HG03064 (cell line): ENCODE data around the gene C15orf40.
"Not testable (repeated sequence)": the region's sequence is repeated elsewhere in the genome, so short reads cannot be mapped to it uniquely, and the experiment has no call there.

Source experiments
- ATAC-seq: cut with Tn5 transposase; IDR thresholded peaks from one replicate; pipeline ENCODE4 v1.9.1; 2021; ENCODE audit warnings: low read depth; ENCODE audit not compliant: unreplicated experiment

C15orf40 gene

DNA sequence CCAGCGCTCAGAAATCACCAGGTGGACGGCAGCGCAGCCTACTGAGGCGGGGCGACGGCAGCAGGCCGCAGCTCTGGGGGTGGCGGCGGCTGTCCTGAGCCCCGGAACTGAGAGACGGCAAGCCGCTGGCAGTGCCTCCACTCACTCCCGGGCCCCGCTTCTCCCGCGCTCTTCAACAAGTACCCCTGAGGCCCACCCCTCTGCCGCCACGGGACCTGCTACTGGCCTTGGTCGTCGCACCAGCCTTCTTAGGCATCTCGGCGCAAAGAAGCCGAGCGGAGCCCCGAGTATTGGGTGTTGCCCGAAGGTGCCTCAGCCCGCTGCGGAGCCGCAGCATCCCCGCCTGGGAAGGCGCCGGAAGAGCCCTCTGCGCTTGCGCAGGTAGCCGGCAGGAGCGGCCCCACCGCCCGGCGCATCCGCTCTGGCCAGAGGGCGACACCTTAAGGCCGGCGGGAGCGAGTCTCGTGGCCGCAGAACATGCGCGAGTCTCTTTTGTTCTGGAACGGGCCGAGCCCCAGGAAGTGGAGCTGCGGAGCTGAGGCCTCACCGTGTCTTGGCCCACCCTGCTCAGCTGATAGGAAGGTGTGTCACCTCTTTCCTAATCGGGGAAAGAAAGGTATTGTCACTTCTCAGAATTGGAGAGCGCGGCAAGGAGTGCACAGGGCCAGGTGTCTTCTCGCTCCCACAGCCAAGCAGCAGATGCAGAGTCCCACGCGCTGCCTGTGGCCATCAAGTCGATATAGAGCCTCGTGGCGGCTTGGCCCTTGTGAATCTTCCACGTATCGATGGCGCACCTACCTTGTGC, at the start of gene C15orf40:
Gene C15orf40, minus strand, starts transcription at position 369 of the 805 bp plus-strand sequence. Its CDS starts 32 bp downstream, at position 337.
- ATAC-seq, result peak; percentile 82

DNA sequence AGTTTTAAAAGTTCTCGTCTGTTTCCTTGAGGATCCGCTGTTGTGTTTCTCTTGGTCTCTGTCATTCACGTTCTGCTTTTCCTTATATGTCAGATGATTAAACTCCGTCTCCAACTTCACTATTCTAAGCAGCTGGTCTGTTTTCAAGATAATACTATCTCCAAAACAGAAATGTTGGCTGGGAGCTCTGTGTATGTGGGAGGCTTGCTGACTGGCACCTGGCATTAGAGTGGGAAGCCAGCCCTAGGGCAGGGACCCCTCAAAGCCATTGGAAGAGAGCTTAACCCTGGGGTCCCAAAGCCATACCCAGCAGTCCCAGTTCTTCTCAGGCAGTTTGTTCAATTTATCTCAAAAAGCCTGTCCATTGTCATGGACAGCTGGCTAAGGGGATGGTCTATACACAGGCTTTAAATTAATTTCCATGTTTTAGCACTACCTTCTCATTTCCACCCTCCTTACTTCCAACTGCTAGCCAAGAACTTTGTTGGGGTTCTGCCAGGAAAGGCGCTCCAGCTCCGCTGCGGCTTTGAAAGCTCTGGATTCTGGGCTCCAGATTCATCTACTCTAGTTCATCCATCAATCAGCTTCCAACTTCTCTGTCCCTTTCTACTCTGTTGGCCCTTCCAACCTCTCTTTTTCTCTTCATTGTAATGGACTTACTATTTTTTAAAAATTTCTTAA, 46.4 kb upstream of the C15orf40 start:
- ATAC-seq, result no peak

DNA sequence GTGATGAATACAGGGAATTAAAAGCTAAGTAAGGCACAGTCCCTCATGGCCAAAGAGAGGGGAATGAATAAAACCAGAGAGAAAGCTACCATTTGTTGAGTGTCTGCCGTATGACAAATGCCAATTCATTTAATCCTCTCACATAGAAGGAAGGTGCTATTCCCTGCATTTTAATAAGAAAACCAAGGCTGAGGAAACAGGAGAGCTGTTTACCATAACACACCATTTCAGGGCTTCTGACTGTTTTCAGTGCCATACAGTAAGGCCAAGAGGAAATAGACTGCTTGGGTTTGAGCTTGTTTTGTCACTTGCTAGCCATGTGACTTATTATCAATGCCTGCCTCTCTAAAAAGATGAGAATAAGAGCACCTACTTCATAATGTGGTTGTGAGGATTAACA, 45.6 kb upstream of the C15orf40 start:
- ATAC-seq, result no peak

DNA sequence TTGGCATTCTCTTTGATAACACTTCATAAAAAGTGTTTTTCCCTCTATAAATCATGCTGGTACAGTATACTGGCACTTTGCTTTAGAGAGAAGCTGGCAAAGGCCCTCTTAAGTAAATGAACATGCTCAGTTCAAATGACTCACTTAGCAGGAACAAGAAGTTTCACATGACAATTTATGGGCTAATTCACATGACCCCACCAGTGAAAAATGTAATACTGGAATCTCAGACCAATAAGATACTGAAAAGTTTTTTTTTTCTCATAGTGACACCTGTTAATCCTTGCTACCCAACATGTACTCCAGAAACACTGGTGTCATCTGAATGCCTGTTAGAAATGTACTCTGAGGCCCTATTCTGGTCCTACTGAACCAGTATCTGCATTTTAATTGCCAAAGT, 41.7 kb upstream of the C15orf40 start:
- no peak for ATAC-seq

DNA sequence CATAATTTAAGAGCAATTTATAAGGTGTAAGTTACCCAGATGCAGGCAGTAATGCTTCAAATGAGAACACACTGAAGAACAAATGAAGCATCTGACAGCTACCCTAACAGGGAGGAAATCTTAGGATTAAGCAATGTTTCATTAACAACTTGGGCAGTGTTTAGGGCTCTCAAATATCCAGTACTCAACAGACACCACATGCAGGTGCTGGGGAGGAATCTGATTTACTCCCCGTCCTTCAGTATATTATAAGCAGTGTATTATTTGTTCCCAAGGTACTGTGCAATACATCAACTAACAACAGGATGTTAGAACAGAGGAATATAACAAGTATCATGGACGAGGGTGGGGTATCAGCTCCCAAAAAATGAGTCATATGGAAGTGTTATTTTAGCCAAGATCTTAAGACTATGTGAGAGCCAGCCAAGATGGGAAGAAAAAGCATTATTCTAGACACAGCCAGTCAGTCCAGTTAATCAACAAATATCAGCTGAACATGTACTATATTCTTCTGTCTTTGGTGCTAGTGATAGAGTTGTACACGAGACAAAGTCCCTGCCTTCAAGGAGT, 35.2 kb upstream of the C15orf40 start:
- ATAC-seq, result no peak

DNA sequence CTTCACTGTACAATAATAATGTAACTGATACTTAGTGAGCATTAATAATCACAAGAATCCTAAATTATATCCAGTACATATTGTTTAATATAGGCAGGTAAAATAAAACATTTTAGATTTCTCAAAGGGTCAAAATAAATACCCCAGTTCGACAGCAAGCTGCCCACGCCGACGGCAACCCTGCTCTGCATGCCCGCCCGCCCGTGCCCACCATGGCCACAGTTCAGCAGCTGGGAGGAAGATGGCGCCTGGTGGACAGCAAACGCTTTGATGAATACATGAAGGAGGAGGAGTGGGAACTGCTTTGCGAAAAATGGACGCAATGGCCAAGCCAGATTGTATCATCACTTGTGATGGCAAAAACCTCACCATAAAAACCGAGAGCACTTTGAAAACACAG, 32.7 kb upstream of the C15orf40 start:
- no peak for ATAC-seq

DNA sequence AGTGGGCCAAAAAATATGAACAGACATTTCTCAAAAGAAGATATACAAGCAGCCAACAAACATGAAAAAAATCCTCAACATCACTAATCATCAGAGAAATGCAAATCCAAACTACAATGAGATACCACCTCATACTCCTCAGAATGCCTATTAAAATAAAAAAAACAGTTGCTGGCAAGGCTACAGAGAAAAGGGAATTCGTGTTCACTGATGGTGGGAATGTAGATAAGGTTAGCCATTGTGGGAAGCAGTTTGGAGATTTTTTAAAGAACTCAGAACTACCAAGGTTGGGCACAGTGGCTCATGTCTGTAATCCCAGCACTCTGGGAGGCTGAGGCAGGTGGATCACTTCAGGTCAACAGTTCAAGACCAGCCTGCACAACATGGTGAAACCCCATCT, 27.8 kb upstream of the C15orf40 start:
- ATAC-seq, result no peak

DNA sequence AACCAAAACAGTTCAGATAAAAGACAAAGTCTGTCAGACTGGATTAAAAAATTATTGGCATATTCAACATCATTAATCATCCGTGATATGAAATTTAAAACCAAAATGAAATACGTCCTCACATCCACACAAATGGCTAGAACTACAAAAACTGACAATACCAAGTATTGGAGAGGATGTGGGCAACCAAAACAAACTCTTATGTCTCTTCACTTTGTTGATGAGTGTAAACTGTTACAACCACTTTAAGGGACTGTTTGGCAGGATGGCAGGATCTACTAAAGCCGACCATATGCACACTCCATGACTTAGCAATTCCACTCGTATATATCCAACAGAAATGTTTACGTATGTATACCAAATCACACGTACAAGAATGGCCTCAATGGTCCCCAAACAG, 24.8 kb upstream of the C15orf40 start:
- no peak for ATAC-seq

DNA sequence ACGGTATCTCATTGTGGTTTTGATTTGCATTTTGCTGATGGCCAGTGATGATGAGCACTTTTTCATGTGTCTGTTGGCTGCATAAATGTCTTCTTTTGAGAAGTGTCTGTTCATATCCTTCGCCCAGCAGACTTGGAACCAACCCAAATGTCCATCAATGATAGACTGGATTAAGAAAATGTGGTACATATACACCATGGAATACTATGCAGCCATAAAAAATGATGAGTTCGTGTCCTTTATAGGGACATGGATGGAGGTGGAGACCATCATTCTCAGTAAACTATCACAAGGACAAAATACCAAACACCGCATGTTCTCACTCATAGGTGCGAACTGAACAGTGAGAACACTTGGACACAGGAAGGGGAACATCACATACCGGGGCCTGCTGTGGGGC, 19.8 kb upstream of the C15orf40 start:
- ATAC-seq, result not testable (repeated sequence)

DNA sequence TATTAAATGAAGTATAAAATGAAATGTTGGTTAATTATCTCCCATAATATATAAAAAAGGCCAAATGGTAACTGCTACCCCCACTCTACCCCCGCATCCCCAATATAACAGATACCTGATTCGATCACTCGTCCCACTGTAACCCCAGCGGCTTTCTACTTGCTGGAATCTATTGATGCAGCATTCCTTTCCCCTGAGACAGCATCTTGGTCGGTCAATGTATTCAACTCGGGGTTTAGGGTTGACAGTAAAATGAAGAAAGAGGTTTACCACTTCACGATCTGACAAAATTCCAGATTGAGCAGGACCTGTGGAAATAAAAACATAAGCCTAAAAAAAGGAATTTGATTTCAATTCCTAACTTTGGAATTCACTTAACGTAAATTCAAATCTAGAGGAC, 18.6 kb upstream of the C15orf40 start:
- ATAC-seq, result no peak

DNA sequence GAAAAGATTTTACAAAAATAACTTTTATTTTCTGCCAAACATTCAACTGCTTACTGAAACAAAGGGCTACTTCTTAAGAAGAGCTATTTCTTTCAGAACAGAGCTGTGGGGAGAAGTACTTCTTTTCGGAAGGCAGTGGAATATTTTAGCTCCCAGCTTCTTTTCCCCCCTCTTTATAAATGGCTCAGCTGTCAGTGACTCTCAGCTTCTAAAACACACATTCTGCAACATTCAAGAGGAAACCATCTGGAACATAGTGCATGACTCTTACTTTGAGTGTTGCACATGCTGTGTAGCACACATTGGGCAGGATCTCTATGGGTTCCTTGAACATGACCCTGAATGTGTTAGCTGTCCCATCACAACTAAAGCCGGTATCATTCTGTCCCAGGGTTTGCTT, 7.0 kb upstream of the C15orf40 start:
- no peak for ATAC-seq

DNA sequence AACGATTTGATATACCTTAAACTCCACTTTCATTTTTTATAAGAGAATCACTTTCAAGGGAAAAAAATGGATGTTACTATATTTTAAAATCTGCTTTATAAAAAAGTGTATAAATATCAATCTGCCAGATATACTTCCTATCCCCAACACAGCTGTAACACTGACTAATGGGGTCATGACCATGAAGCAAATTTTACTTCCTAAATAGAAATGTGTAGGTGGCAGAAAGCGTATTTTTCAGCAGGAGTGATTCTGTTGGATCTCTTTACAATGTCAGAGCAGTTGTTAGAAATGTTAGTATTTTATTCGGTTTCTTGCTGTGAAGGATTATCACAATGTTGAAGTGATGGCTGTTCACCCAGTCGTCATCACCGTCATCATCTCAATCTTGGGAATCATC, 5.5 kb upstream of the C15orf40 start:
- no peak for ATAC-seq

DNA sequence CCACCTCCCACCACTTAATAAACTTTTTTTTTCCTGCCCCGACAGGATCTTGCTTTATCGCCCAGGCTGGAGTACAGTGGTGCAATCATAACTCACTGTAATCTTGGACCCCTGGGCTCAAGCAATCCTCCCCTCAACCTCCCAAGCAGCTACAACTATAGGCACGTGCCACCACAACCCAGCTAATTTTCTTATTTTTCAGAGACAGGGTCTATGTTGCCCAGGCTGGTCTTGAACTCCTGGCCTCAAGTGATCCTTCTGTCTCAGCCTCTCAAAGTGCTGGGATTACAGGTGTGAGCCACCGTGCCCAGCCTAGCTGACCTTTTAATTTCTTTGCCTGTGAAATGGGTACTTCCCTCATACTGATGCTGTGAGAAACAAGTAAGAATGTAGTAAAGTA, 3.9 kb upstream of the C15orf40 start:
- no peak for ATAC-seq

DNA sequence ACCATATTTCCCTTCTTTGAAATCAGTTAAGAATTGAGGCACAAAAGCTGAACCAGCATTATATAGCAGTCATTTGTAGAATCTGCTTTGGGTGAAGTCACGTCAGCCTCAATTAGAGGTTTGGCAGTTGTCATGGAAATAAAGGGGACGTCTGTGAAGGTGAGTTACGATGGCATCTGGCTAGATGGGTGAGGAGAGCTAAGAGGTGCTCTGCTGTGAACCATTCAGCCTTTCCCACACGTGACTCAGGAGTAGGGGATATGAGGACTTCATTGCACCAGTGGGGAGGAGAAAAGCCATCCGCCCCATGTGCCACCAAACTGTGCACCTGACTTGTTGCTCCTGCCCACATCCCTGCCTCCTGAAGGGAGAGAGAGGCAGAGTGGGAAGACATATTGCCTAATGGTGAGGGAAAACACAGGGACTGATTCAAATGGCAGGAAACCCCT, 2.8 kb upstream of the C15orf40 start:
- no peak for ATAC-seq

DNA sequence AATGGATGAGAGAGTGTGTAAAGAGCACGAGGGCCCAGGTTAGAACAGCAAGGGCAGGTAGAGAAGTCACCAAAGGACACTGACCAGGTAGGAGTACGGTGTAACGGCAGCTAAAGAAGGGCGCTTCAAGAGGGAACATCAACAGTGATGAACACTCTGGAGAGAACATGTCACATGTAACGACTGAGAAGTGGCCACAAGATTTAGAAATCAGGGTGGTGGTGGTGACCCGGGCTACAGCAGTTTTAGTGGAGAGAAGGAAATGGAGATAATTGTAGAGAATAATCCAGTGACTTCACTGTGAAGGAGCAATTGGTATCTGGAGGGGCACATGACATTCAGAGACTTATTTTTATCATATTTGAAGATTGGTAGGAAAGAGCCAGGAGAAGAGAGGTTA, 1.2 kb upstream of the C15orf40 start:
- no peak for ATAC-seq

DNA sequence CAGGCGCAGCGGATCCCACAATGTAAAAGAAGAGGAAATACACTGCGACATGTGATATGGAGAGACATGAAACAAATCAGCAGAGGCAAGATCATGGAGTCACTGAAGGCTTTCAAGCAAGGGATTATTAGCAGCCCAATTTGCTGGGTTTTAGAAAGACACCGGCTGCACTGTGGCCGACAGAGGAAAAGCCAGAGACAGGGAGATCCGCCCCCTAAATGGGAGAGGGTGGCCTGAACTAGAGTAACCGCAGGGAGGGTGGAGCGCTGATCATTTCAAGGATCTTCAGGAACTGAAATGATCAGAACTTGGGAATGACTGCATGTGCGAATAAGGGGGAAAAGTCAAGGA, 612 bp upstream of the C15orf40 start:
- ATAC-seq, result no peak

DNA sequence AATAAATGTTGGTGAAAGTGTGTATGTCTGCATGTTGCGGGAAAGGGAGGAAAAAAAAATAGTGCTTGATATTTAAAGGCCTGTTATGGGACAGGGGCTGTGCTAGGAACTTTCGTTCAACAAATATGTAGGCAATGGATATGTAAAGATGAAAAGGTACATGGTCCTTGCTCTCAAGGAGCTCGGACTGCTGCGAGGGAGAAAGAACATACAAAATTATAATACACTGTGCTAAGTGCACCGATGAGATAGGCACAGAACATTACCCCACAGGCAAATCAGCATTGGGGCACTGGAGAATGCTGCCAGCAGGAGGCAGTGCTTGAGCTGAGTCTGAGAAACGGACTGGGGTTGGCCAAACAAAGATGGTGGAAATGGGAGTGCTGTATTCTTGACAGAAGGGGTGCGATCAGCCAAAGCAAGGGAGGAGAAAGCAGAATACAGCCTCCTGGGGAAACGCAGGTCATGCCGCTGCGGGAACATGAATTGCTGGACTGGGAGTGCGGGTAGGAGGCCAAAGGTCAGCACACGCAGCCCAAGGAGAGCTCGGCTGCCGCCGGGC, 649 bp downstream of the C15orf40 start:
- ATAC-seq, result peak; percentile 57

DNA sequence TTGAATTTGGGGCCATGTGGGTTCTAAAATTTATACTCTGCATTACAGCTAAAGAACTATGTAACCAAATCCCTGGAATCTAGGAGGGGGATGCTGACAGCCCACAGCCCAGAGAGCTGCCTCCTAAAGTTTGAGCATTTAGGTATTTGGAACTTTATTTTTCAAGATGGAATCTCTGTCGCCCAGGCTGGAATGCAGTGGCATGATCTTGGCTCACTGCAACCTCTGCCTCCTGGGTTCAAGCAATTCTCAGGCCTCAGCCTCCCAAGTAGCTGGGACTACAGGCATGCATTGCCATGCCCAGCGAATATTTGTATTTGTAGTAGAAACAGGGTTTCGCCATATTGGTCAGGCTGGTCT, 10.8 kb downstream of the C15orf40 start:
- not testable (repeated sequence) for ATAC-seq

DNA sequence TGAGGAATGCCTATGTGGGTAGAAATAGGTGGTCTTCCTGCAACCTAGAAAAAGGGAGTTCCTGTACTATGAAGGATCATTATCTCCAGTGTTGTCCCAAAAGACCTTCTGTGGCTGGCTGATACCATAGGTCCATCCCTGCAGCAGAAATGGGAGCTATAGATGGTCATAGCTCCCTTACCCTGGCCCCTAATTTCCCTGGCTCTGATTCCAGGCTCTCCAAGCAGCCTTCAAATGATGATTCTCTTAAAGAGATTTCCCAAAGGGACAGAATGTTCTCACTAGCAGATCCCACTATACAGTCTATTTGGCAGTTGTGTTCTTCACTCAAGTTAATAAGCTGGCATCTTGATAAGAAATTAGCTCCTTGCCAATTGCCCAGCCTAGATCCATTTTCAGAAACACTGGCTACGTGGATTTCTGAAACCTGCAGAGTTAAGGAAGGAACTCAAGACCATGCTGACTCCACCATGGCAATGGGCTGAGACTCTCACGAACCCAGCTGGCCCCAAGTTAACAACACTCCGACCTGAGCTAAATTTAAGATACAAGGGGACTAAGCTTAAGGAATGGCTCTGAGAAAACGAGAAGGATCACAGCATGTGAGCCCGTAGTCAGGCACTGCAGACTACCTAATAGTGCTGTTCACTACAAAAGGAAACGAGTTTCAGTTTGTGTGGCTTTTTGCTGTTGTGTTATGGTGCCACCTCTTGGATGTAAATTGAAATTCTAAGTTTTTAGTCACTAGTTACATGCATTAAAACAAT, 11.4 kb downstream of the C15orf40 start:
- ATAC-seq, result no peak

DNA sequence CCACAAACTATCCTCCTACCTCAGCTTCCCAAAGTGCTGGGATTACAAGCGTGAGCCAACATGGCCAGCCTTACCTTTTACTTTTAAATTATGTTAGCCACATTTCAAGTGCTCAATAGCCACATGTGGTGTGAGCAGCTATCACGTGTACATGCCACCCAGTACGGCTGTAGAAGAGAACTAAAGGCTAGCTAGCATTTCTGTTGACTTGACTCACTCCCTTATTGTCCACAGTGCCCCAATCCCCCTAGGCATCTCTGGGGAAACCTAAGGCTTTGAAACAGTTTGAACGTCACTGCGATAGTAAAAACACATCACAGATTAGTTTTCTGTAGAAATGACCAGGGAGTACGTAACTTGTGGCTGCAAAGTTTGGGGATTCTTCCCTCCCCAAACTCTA, 12.0 kb downstream of the C15orf40 start:
- no peak for ATAC-seq

DNA sequence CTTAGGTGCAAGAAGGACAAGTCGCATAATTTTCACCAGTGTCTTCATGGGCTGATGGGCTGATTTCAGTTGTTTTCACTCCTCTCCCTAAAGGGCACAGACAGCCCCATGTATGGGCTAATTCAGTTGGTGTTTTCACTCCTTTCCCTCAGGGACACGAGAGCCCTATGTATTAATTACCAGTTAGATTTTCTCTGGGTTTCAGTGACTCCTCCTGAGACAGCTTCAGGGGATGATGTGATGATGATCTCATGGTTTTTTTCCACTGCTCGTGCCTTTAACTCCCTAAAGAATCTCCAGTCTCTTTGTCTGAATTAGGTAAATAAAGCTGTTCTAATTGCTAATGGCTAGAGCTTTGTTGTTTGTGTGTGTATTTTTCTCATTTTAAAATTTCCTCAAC, 15.5 kb downstream of the C15orf40 start:
- ATAC-seq, result no peak
